Motor neuron (in vitro differentiated cells): ENCODE data around the gene MS4A1. TPM values are rescaled to one million over a fixed set of nuclear protein-coding genes. Genes with fewer than 3 reads are reported as not detected.
A peak's percentile ranks its signal among the peaks of the same experiment; 100 is the strongest.
"Not testable (repeated sequence)": the region's sequence is repeated elsewhere in the genome, so short reads cannot be mapped to it uniquely, and the experiment has no call there.

Experiments used
- ATAC-seq, 8 experiments: fragments of 200-7000 bp; cut with Tn5 transposase; replicated peaks in 6 of 8; 2 replicates each; pipeline ENCODE4 v1.8.0; 2021; ENCODE audit warnings: mild to moderate bottlenecking in 8 of 8, moderate library complexity in 8 of 8
- H3K27ac ChIP-seq, 2 donors: fragments of 250-450 bp; sonication (Bioruptor Pico); 2 replicates each; pipeline ENCODE4 v1.9.0; 2021; ENCODE audit warnings: antibody characterized with exemption in 2 of 2, mild to moderate bottlenecking in 2 of 2, moderate library complexity in 1 of 2
- H3K4me1 ChIP-seq, 2 donors: fragments of 250-450 bp; sonication (Bioruptor Pico); replicated peaks in 1 of 2; 2 replicates each; pipeline ENCODE4 v1.6.1; 2021; ENCODE audit warnings: antibody characterized with exemption in 2 of 2, mild to moderate bottlenecking in 2 of 2, moderate library complexity in 1 of 2
- H3K4me3 ChIP-seq, 5 donors: fragments of 250-450 bp; sonication (Bioruptor Pico); 2 replicates each; pipeline ENCODE4 v1.9.0; 2021; ENCODE audit warnings: antibody characterized with exemption in 5 of 5, mild to moderate bottlenecking in 5 of 5, moderate library complexity in 4 of 5
- WGBS, 10 experiments: fragments of 450-650 bp; shearing (Covaris generic); methylation state at CpG; one replicate each; pipeline ENCODE4 v1.0.0; 2022; 5-methylcytosine and 5-hydroxymethylcytosine counted together
- in situ Hi-C, 9 experiments: fragments of 400-800 bp; cut with MboI; loops; one replicate each; pipeline ENCODE4 v1.15.0; 2021; ENCODE audit warnings: low sequenced_read_pairs in 9 of 9, low pct_unique_long_range_greater_than_20kb in 2 of 9; ENCODE audit not compliant: unreplicated experiment in 9 of 9
- total RNA-seq, 8 experiments: library from RNA; unstranded; fragments of 300-600 nt; gene quantifications; 2 replicates each; pipeline versions ENCODE4 v1.2.3 to v1.2.4, GENCODE V29; 2022

MS4A1 gene
- 1 to 10 TPM in 1 of 8 experiments, under 1 TPM in 2, not detected in 5; 0.31 to 1.0 (median 0.90) TPM for total RNA-seq

DNA sequence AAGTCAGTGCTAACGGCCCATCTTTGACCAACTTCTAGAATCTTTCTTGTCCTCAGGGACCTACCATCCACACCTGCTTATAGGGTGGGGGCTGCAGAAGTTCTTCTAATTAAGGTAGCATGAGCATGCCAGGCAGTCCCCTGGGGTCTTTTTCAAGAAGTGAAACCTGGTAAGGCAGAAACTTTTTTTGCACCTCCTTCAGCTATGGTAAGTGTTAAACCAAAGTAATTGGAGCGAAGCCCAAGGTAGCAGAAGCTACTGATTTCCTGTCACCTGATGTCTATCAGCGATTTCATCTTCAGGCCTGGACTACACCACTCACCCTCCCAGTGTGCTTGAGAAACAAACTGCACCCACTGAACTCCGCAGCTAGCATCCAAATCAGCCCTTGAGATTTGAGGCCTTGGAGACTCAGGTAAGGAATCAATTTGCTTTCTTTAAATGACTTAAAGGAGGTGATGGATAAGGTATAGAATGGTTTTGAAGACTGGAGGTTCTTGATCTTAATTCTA lies at the start of gene MS4A1:
Gene MS4A1, plus strand, starts transcription at position 317 of the 512 bp plus-strand sequence. CDS start 6,528 bp downstream, outside the sequence.
- WGBS, 10 experiments = 0 to 100% (median 69%) methylated on average over 1 to 4 of the region's 4 CpGs; no CpG with 5 or more reads in 2 of the 10 experiments
- in situ Hi-C loops = no loop called here
- Histone ChIP-seq H3K4me3 (no peak within 1 kb of the TSS), H3K4me1 (no peaks in the 10 kb centered on the region), H3K27ac (no peak within 1 kb of the TSS)
- ATAC-seq = no peak

DNA sequence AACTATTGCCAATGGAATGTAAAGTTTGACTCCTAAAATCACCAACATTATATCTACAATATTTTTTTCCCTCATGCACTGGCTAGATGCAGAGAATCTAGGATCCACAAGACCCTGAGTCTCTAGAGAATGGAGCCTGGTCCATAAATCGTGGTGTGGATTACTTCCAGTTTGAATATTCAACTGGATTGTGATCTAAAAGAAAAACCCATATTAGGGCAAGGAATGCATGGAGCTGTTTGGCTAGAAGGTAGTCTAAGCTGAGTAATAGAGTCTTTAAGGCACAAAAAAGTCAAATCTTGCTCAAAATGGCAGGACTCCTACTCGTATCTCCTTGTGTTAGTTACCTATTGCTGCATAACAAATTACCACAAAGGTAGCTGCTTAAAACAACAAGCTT lies 35.6 kb upstream of the MS4A1 start:
- Histone ChIP-seq H3K4me1 (no peaks in the 10 kb centered on the region), H3K27ac (no peak overlapping the region), H3K4me3 (no peak overlapping the region)
- ATAC-seq = peak in 2 of 8 experiments; percentile 58 to 65
- WGBS, 10 experiments = 0 to 60% (median 0%) methylated on average over 1 to 2 of the region's 2 CpGs; no CpG with 5 or more reads in 2 of the 10 experiments
- in situ Hi-C loops = no loop called here

DNA sequence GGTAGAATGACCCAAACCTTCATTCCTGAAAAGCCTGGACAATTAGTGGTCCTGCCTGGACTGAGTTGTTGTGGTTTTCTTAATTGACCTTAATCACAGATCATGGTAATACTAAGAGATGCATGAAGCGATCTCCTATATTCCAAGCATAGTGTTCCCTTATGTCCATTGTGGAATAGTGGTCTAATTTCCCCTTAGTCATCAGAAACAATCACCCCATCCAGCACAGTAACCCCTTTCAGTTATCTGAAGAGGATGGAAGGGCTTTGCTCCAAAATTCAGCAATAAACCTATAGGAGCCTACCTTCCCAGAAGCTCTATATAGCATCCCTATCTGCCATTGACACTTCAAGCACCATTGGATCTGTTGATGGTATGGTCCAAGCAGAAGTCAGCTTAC lies 33.0 kb upstream of the MS4A1 start:
- no peak for ATAC-seq
- 0 to 83% (median 80%) methylated on average over 1 of the region's 1 CpG; no CpG with 5 or more reads in 5 of the 10 experiments for WGBS, 10 experiments
- Histone ChIP-seq H3K27ac (no peak overlapping the region), H3K4me1 (no peaks in the 10 kb centered on the region), H3K4me3 (no peak overlapping the region)
- in situ Hi-C loops = no loop called here

- ATAC-seq = peak in 1 of 8 experiments; percentile 17
- H3K27ac ChIP-seq = no peak overlapping the region
- H3K4me3 ChIP-seq = no peak overlapping the region
- in situ Hi-C loops = no loop called here
- peaks cover 0 to 3% of the 10 kb centered on the region in 2 donors for H3K4me1 ChIP-seq
- WGBS, 10 experiments = 0 to 100% (median 72%) methylated on average over 1 to 2 of the region's 2 CpGs; no CpG with 5 or more reads in 5 of the 10 experiments
Observed at GRCh38 chr11:60428517-60428916, 27.1 kb upstream of the MS4A1 start.

- Histone ChIP-seq H3K4me1 (peaks cover 0 to 4% of the 10 kb centered on the region in 2 donors), H3K27ac (no peak within 1 kb of the TSS), H3K4me3 (no peak within 1 kb of the TSS)
- ATAC-seq = no peak
- in situ Hi-C loops = no loop called here
- 17 to 100% (median 90%) methylated on average over 1 to 5 of the region's 5 CpGs; no CpG with 5 or more reads in 6 of the 10 experiments for WGBS, 10 experiments
Observed at GRCh38 chr11:60429272-60429671, 26.4 kb upstream of the MS4A1 start, which contains the start of gene MS4A5. TSS of gene MS4A5 (plus strand) at chr11:60429572. CDS start at chr11:60429675, 103 bp downstream.

GRCh38 chr11:60431251-60431650 lies 24.4 kb upstream of the MS4A1 start:
- H3K27ac ChIP-seq = no peak overlapping the region
- no peak overlapping the region for H3K4me3 ChIP-seq
- in situ Hi-C loops = no loop called here
- WGBS, 10 experiments = 17 to 94% (median 52%) methylated on average over 1 to 2 of the region's 2 CpGs; no CpG with 5 or more reads in 4 of the 10 experiments
- ATAC-seq = peak in 2 of 8 experiments; percentile 8 to 17
- H3K4me1 ChIP-seq = peaks cover 0 to 4% of the 10 kb centered on the region in 2 donors

- no peak overlapping the region for H3K4me3 ChIP-seq
- WGBS, 10 experiments = 0 to 80% (median 17%) methylated on average over 1 to 4 of the region's 4 CpGs
- H3K27ac ChIP-seq = no peak overlapping the region
- peaks cover 0 to 4% of the 10 kb centered on the region in 2 donors for H3K4me1 ChIP-seq
- in situ Hi-C loops = no loop called here
- peak in 3 of 8 experiments; percentile 89 to 91 (median 90) for ATAC-seq
Observed at GRCh38 chr11:60433401-60433800, 22.2 kb upstream of the MS4A1 start.

DNA sequence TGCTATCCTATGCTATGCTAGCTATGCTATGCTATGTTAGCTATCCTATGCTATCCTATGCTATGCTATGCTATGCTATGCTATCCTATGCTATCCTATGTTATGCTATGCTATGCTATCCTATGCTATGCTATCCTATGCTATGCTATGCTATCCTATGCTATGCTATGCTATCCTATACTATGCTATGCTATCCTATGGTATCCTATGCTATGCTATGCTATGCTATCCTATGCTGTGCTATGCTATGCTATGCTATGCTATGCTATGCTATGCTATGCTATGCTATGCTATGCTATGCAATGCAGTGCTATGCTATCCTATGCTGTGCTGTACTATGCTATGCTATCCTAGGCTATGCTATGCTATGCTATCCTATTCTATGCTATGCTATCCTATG lies 8.6 kb upstream of the MS4A1 start:
- Histone ChIP-seq H3K27ac (no peak overlapping the region), H3K4me3 (no peak overlapping the region), H3K4me1 (no peaks in the 10 kb centered on the region)
- in situ Hi-C loops = no loop called here
- no peak for ATAC-seq

DNA sequence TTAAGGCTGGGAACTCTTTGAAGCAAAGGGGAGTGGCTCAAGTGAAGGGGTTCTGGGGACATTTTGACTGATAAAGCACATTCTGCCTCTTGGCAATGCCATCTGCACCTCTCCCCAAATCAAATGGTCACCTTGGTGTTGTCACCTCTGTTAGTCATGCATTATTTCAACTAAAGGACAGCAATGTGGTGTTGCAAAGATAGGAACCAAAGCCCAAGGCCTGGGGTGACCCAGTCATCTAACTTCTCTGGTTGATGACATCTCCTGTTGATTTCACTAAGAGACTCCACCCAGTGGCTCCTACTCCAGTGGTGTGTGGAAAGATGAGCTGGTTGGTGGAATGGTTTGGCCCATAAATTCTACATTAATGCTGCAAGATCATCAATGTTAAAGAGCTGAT lies 7.8 kb upstream of the MS4A1 start:
- Histone ChIP-seq H3K4me1 (no peaks in the 10 kb centered on the region), H3K4me3 (no peak overlapping the region), H3K27ac (no peak overlapping the region)
- in situ Hi-C loops = no loop called here
- no peak for ATAC-seq

GRCh38 chr11:60451185-60451584 lies 4.5 kb upstream of the MS4A1 start:
- H3K4me1 ChIP-seq, H3K27ac ChIP-seq, ATAC-seq, in situ Hi-C loops, H3K4me3 ChIP-seq: not testable (repeated sequence)
- no CpG with 5 or more reads among the region's 32 CpGs for WGBS, 10 experiments

DNA sequence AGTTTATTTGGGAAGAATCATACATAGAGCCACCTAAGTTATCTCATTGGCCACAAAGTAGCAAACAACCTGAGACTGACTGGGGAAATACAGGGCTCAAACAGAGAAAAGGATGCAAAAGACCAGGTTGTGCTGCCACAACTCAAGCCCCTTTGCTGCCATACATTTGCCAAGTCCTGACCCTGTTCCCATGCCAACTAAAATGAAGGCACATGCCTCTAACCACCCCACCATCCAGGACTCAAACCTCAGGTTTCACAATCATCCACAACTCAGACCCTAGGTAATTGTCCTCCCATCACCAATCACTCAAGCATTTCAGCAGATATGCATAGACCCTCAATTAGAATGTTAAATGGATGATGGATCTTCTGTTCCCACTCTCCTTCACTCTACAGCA lies 1.4 kb upstream of the MS4A1 start:
- H3K4me3 ChIP-seq = no peak overlapping the region
- no peak overlapping the region for H3K27ac ChIP-seq
- in situ Hi-C loops = no loop called here
- no peaks in the 10 kb centered on the region for H3K4me1 ChIP-seq
- ATAC-seq = no peak

GRCh38 chr11:60457576-60457975 lies 1.9 kb downstream of the MS4A1 start:
- Histone ChIP-seq H3K4me1 (no peaks in the 10 kb centered on the region), H3K4me3 (no peak overlapping the region), H3K27ac (no peak overlapping the region)
- in situ Hi-C loops = no loop called here
- ATAC-seq = no peak
- 0 to 91% (median 35%) methylated on average over 1 to 3 of the region's 3 CpGs; no CpG with 5 or more reads in 3 of the 10 experiments for WGBS, 10 experiments

- no peak overlapping the region for H3K27ac ChIP-seq
- H3K4me1 ChIP-seq = no peaks in the 10 kb centered on the region
- no peak for ATAC-seq
- in situ Hi-C loops = no loop called here
- no peak overlapping the region for H3K4me3 ChIP-seq
- 22 to 100% (median 85%) methylated on average over 1 of the region's 1 CpG; no CpG with 5 or more reads in 4 of the 10 experiments for WGBS, 10 experiments
Observed at GRCh38 chr11:60459345-60459744, 3.7 kb downstream of the MS4A1 start.

DNA sequence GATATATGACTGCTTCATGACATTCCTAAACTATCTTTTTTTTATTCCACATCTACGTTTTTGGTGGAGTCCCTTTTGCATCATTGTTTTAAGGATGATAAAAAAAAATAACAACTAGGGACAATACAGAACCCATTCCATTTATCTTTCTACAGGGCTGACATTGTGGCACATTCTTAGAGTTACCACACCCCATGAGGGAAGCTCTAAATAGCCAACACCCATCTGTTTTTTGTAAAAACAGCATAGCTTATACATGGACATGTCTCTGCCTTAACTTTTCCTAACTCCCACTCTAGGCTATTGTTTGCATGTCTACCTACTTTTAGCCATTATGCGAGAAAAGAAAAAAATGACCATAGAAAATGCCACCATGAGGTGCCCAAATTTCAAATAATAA lies 13.2 kb downstream of the MS4A1 start:
- in situ Hi-C loops = no loop called here
- no peak overlapping the region for H3K27ac ChIP-seq
- peak in 2 of 8 experiments; percentile 50 to 95 for ATAC-seq
- H3K4me3 ChIP-seq = no peak overlapping the region
- H3K4me1 ChIP-seq = no peaks in the 10 kb centered on the region
- WGBS, 10 experiments = 0 to 71% (median 51%) methylated on average over 1 to 2 of the region's 2 CpGs; no CpG with 5 or more reads in 1 of the 10 experiments
